KMS-11 (cell line): ENCODE results near the gene CTIF.

ENCODE experiments used
- H2AFZ ChIP-seq: fragments of 200-600 bp; sonication (generic); 2 replicates; pipeline ENCODE4 v1.6.1; 2016; ENCODE audit warnings: antibody characterized with exemption, mixed run types, low read depth
- H3K27ac ChIP-seq: fragments of 200-600 bp; sonication (generic); 2 replicates; pipeline ENCODE4 v1.6.1; 2016; ENCODE audit warnings: mild to moderate bottlenecking, mixed run types
- H3K27me3 ChIP-seq: fragments of 200-600 bp; sonication (generic); 2 replicates; pipeline ENCODE4 v1.6.1; 2017; ENCODE audit warnings: mild to moderate bottlenecking, low read depth, mixed run types, moderate library complexity; ENCODE audit not compliant: insufficient read depth
- H3K36me3 ChIP-seq: fragments of 200-600 bp; sonication (generic); 2 replicates; pipeline ENCODE4 v1.6.1; 2017; ENCODE audit warnings: mild to moderate bottlenecking, mixed run types; ENCODE audit not compliant: insufficient read depth
- H3K4me1 ChIP-seq: fragments of 200-600 bp; sonication (generic); 2 replicates; pipeline ENCODE4 v1.6.1; 2016; ENCODE audit warnings: mild to moderate bottlenecking, low read depth, mixed run types; ENCODE audit not compliant: poor library complexity, severe bottlenecking
- H3K4me2 ChIP-seq: fragments of 200-600 bp; sonication (generic); 2 replicates; pipeline ENCODE4 v1.7.0; 2016; ENCODE audit warnings: mild to moderate bottlenecking, mixed run types
- H3K4me3 ChIP-seq: fragments of 200-600 bp; sonication (generic); IDR thresholded peaks from 2 replicates; pipeline ENCODE4 v1.6.1; 2017; ENCODE audit warnings: low read depth, low read length, mixed read lengths; ENCODE audit not compliant: insufficient read depth
- H3K79me2 ChIP-seq: fragments of 200-600 bp; sonication (generic); 2 replicates; pipeline ENCODE4 v1.6.1; 2016; ENCODE audit warnings: low read depth, mixed run types; ENCODE audit not compliant: insufficient read depth
- H3K9ac ChIP-seq: fragments of 200-600 bp; sonication (generic); 2 replicates; pipeline ENCODE4 v1.6.1; 2016; ENCODE audit warnings: mild to moderate bottlenecking, mixed run types
- H4K20me1 ChIP-seq: fragments of 200-600 bp; sonication (generic); 2 replicates; pipeline ENCODE4 v1.6.1; 2016; ENCODE audit warnings: mild to moderate bottlenecking, mixed run types; ENCODE audit not compliant: insufficient read depth
- TF ChIP-seq, protein P1 (sequence below): fragments of 200-600 bp; sonication (generic); conservative IDR thresholded peaks from 2 replicates; pipeline ENCODE4 v1.6.1; 2017; ENCODE audit warnings: low read depth, mild to moderate bottlenecking, antibody characterized with exemption, low read length, moderate library complexity, mixed read lengths

CTIF gene

DNA sequence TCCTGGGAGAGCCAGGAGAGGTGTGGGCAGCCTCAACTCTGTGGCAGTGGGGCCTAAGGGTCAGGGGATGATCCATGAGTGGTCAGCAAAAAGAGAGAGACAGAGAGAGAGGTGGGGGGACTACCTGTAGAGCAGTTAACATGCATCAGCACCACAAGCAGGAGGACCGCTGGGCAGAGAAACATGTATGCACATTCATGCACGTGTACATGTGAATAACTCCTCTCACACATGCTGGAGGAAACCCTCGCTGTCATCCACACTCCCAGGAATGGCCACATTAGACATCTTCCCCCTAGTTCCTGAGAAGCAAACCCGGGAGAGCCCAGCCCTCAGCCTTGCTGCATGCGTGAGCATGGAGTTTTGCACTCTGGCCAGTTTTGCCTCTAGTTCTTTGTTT is 245.8 kb downstream of the CTIF start:
- Histone ChIP-seq H3K27me3 (no peaks in the 10 kb centered on the region), H3K9ac (peak overlapping the region; percentile 33; the same call in 1 of the 2 replicates), H3K4me3 (no peak overlapping the region), H3K4me2 (peak overlapping the region; percentile 83), H4K20me1 (no peaks in the 10 kb centered on the region), H3K79me2 (no peaks in the 10 kb centered on the region), H2AFZ (no peak overlapping the region; the same call in 1 of the 2 replicates), H3K36me3 (no peaks in the 10 kb centered on the region), H3K4me1 (peaks cover 70% of the 10 kb centered on the region), H3K27ac (peak overlapping the region; percentile 82)
- TF ChIP-seq, protein P1, sequence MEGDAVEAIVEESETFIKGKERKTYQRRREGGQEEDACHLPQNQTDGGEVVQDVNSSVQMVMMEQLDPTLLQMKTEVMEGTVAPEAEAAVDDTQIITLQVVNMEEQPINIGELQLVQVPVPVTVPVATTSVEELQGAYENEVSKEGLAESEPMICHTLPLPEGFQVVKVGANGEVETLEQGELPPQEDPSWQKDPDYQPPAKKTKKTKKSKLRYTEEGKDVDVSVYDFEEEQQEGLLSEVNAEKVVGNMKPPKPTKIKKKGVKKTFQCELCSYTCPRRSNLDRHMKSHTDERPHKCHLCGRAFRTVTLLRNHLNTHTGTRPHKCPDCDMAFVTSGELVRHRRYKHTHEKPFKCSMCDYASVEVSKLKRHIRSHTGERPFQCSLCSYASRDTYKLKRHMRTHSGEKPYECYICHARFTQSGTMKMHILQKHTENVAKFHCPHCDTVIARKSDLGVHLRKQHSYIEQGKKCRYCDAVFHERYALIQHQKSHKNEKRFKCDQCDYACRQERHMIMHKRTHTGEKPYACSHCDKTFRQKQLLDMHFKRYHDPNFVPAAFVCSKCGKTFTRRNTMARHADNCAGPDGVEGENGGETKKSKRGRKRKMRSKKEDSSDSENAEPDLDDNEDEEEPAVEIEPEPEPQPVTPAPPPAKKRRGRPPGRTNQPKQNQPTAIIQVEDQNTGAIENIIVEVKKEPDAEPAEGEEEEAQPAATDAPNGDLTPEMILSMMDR = no peak

DNA sequence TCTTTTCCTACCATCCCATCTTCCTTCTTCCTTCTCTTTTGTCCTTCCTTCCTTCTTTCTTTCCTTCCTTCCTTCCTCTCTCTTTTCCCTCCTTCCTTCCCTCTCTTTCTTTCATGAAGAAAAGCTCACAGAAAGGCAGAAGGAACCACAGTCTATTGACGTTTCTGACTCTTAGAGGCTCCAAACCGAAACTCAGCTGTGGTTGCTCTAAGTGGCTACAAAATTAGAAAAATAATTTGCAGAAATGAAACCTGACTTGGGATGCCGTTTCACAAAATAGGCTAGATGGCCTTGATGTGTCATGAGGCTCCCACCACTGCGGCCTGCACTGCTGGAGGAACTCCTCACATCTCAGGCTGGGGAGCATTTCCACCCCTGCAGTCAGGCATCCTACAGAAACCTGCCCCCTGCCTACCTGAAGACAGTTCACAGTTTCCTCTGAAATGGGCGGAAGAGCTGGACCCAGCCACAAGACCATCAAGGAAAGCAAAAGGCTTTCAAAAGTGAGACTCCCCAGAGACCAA is 246.3 kb downstream of the CTIF start:
- Histone ChIP-seq H3K4me3 (no peak overlapping the region), H4K20me1 (no peaks in the 10 kb centered on the region), H3K4me1 (peaks cover 70% of the 10 kb centered on the region), H3K9ac (peak overlapping the region; percentile 33; the same call in 1 of the 2 replicates), H2AFZ (no peak overlapping the region; the same call in 1 of the 2 replicates), H3K27me3 (no peaks in the 10 kb centered on the region), H3K4me2 (peak overlapping the region; percentile 83), H3K27ac (peak overlapping the region; percentile 82), H3K79me2 (no peaks in the 10 kb centered on the region), H3K36me3 (no peaks in the 10 kb centered on the region)
- TF ChIP-seq, protein P1 = no peak

GRCh38 chr18:48785736-48786454 is 247.1 kb downstream of the CTIF start:
- Histone ChIP-seq H3K79me2 (no peaks in the 10 kb centered on the region), H4K20me1 (no peaks in the 10 kb centered on the region), H3K36me3 (no peaks in the 10 kb centered on the region), H3K27me3 (no peaks in the 10 kb centered on the region), H3K4me1 (peaks cover 70% of the 10 kb centered on the region), H3K4me2 (peak overlapping the region; percentile 83), H3K9ac (peak overlapping the region; percentile 33; the same call in 1 of the 2 replicates), H3K4me3 (no peak overlapping the region), H2AFZ (no peak overlapping the region), H3K27ac (peak overlapping the region; percentile 82)
- TF ChIP-seq, protein P1 = no peak

GRCh38 chr18:48786455-48787202 is 247.8 kb downstream of the CTIF start:
- H3K27me3 ChIP-seq = no peaks in the 10 kb centered on the region
- H3K79me2 ChIP-seq = no peaks in the 10 kb centered on the region
- TF ChIP-seq, protein P1 = no peak
- peaks cover 70% of the 10 kb centered on the region for H3K4me1 ChIP-seq
- H2AFZ ChIP-seq = no peak overlapping the region
- H3K9ac ChIP-seq = no peak overlapping the region; the same call in 1 of the 2 replicates
- H4K20me1 ChIP-seq = no peaks in the 10 kb centered on the region
- H3K4me3 ChIP-seq = no peak overlapping the region
- H3K36me3 ChIP-seq = no peaks in the 10 kb centered on the region
- H3K27ac ChIP-seq = peak overlapping the region; percentile 82
- peak overlapping the region; percentile 83 for H3K4me2 ChIP-seq
